Gastrocnemius medialis (tissue), 4 donors: ENCODE results near the gene LIN7A. TPM values are rescaled to one million over a fixed set of nuclear protein-coding genes. Genes with fewer than 3 reads are reported as not detected.

ENCODE experiments used
- ATAC-seq, 2 donors: fragments of 150-250 bp; one replicate each; pipeline ENCODE4 v1.9.1; 2016
- DNase-seq, 2 donors: peaks; one replicate each; pipeline ENCODE4 v3.0.0-alpha.2; 2019
- H3K27ac ChIP-seq, 4 donors: fragments of 200-600 bp; sonication (generic); 1 replicate in 1 of 4; 2 replicates in 3 of 4; pipeline ENCODE4 v1.5.1; 2016 to 2018; ENCODE audit warnings: mild to moderate bottlenecking in 2 of 4, moderate library complexity in 1 of 4
- H3K27me3 ChIP-seq, 3 donors: fragments of 200-600 bp; sonication (generic) in 2 of 3; 1 replicate in 1 of 3; 2 replicates in 2 of 3; pipeline versions ENCODE4 v1.5.1 to v1.6.0; 2016 to 2019; ENCODE audit warnings: mild to moderate bottlenecking in 1 of 3, moderate library complexity in 1 of 3
- H3K36me3 ChIP-seq, 2 donors: fragments of 200-600 bp; sonication (generic) in 1 of 2; one replicate each; pipeline ENCODE4 v1.5.1; 2017 to 2018
- H3K4me1 ChIP-seq, 2 donors: fragments of 200-600 bp; sonication (generic) in 1 of 2; one replicate each; pipeline ENCODE4 v1.5.1; 2016 to 2017; ENCODE audit warnings: mild to moderate bottlenecking in 2 of 2
- H3K4me3 ChIP-seq, 4 donors: fragments of 200-600 bp; sonication (generic) in 3 of 4; 1 replicate in 1 of 4; 2 replicates in 3 of 4; pipeline ENCODE4 v1.5.1; 2016 to 2019; ENCODE audit warnings: mild to moderate bottlenecking in 2 of 4
- H3K9me3 ChIP-seq, 3 donors: fragments of 200-600 bp; sonication (generic) in 2 of 3; 1 replicate in 1 of 3; 2 replicates in 2 of 3; pipeline ENCODE4 v1.5.1; 2016 to 2019
- POLR2A ChIP-seq, 2 donors: fragments of 450-650 bp; IDR thresholded peaks; one replicate each; pipeline ENCODE4 v1.6.1; 2017; ENCODE audit warnings: antibody characterized with exemption in 2 of 2, mild to moderate bottlenecking in 2 of 2, moderate library complexity in 2 of 2
- in situ Hi-C, 4 donors: fragments of 200-750 bp; cut with MboI; loops; one replicate each; pipeline versions ENCODE4 v1.15.0 to v1.8.0; 2017; ENCODE audit warnings: low sequenced_read_pairs in 4 of 4
- intact Hi-C: fragments of 100-400 bp; cut with DNase I; formaldehyde crosslinking; loops from one replicate; pipeline ENCODE4 v1.15.1; 2023; ENCODE audit warnings: low total_unique reads
- total RNA-seq, 4 donors: library from RNA; depleted of rRNA; stranded (reverse); fragments of >200 nt; gene quantifications; one replicate each; pipeline versions ENCODE4 v1.1.0 to v1.2.3, GENCODE V29; 2016
- TF ChIP-seq, protein P1 (sequence below), 5 experiments: fragments of 450-650 bp in 3 of 5; fragments of 200-600 bp in 2 of 5; sonication (generic) in 2 of 5; IDR thresholded peaks in 4 of 5; conservative IDR thresholded peaks in 1 of 5; 1 replicate in 4 of 5; 2 replicates in 1 of 5; pipeline ENCODE4 v1.5.1; 2016 to 2019; ENCODE audit warnings: antibody characterized with exemption in 5 of 5, mild to moderate bottlenecking in 3 of 5, moderate library complexity in 3 of 5

The LIN7A gene
- total RNA-seq, 4 donors from 2014 or later, result 1.4 to 4.8 (median 2.8) TPM

DNA sequence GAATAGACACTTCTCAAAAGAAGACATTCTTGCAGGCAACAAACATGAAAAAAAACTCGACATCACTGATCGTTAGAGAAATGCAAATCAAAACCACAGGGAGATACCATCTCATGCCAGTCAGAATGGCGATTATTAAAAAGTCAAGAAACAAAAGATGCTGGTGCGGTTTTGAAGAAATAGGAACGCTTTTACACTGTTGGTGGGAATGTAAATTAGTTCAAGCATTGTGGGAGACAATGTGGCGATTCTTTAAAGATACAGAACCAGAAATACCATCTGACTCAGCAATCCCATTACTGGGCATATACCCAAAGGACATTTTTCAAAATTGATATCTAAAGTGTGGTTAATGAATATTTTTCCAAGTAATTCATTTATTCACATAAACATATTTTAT is 39.6 kb upstream of the LIN7A start:
- Histone ChIP-seq H3K36me3 (no peaks in the 10 kb centered on the region), H3K27me3 (no peaks in the 10 kb centered on the region), H3K27ac (no peak overlapping the region), H3K9me3 (no peaks in the 10 kb centered on the region), H3K4me3 (no peak overlapping the region), H3K4me1 (no peaks in the 10 kb centered on the region)
- no peak for ATAC-seq
- intact Hi-C loops (no loop called here), in situ Hi-C loops (no loop called here)
- TF ChIP-seq, protein P1, sequence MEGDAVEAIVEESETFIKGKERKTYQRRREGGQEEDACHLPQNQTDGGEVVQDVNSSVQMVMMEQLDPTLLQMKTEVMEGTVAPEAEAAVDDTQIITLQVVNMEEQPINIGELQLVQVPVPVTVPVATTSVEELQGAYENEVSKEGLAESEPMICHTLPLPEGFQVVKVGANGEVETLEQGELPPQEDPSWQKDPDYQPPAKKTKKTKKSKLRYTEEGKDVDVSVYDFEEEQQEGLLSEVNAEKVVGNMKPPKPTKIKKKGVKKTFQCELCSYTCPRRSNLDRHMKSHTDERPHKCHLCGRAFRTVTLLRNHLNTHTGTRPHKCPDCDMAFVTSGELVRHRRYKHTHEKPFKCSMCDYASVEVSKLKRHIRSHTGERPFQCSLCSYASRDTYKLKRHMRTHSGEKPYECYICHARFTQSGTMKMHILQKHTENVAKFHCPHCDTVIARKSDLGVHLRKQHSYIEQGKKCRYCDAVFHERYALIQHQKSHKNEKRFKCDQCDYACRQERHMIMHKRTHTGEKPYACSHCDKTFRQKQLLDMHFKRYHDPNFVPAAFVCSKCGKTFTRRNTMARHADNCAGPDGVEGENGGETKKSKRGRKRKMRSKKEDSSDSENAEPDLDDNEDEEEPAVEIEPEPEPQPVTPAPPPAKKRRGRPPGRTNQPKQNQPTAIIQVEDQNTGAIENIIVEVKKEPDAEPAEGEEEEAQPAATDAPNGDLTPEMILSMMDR (IDR thresholded peaks at IDR 0.05 in 4 of 5, conservative IDR thresholded peaks at IDR 0.05 in 1 of 5), result no peak
- TF ChIP-seq POLR2A (IDR thresholded peaks at IDR 0.05), result no peak
- DNase-seq, result no peak

DNA sequence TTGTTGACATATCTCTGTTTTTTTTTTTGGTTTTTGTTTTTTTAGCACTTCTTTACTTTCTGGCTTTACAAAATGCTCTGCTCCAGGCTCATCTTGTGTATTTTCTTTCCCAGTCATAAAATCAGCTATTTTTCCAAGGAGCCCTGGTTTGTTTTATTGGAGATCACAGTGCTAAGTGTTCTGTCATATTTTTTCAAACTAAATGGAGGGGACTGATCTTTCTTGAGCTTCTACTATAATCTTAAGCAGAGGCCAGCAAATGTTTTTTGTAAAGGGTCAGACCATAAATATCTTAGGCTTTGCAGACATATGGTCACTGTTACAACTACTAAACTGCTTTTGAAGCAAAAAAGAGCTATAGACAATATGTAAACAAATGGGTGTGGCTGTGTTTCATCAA is 30.6 kb upstream of the LIN7A start:
- no peak for ATAC-seq
- TF ChIP-seq POLR2A (IDR thresholded peaks at IDR 0.05), result no peak
- TF ChIP-seq, protein P1 (IDR thresholded peaks at IDR 0.05 in 4 of 5, conservative IDR thresholded peaks at IDR 0.05 in 1 of 5), result no peak
- intact Hi-C loops (no loop called here), in situ Hi-C loops (no loop called here)
- H3K27me3 ChIP-seq, result no peaks in the 10 kb centered on the region
- H3K4me1 ChIP-seq, result no peaks in the 10 kb centered on the region
- H3K9me3 ChIP-seq, result no peaks in the 10 kb centered on the region
- no peak overlapping the region for H3K4me3 ChIP-seq
- no peak for DNase-seq
- no peak overlapping the region for H3K27ac ChIP-seq
- no peaks in the 10 kb centered on the region for H3K36me3 ChIP-seq

DNA sequence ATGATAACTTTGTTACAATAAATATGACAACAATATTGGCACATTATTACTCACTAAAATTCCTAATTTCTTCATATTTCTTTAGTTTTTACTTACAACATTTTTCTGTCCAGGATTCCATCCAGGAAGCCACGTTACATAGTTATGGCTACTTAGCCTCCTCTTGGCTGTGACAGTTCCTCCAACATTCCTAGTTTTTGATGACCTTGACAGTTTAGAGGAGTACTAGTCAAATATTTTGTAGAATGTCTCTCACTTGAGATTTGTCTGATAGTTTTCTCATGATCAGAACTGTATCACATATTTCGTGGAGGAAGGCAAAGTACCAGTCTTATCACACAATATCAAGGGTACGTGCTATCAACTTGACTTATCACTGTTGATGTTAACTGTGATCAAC is 29.8 kb upstream of the LIN7A start:
- ATAC-seq (no peak), DNase-seq (no peak)
- Histone ChIP-seq H3K27me3 (no peaks in the 10 kb centered on the region), H3K9me3 (no peaks in the 10 kb centered on the region), H3K4me1 (no peaks in the 10 kb centered on the region), H3K27ac (no peak overlapping the region), H3K36me3 (no peaks in the 10 kb centered on the region), H3K4me3 (no peak overlapping the region)
- intact Hi-C loops, result no loop called here
- no peak for TF ChIP-seq POLR2A (IDR thresholded peaks at IDR 0.05)
- TF ChIP-seq, protein P1 (IDR thresholded peaks at IDR 0.05 in 4 of 5, conservative IDR thresholded peaks at IDR 0.05 in 1 of 5), result no peak
- in situ Hi-C loops, result no loop called here

DNA sequence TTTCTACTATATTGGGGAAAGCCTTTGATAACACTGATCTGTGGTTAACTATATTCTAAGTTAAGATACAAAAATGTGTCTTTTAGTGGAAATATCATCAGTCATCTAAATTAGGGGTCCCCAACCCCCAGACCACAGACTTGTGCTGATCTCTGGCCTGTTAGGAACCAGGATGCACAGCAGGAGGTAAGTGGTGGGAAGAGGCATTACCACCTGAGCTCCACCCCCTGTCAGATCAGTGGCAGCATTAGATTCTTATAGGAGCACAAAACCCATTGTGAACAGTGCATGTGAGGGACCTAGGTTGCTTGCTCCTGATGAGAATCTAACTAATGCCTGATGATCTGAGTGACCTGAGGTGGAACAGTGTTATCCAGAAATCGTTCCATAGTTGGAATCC is 28.3 kb upstream of the LIN7A start:
- H3K27me3 ChIP-seq, result no peaks in the 10 kb centered on the region
- no peaks in the 10 kb centered on the region for H3K36me3 ChIP-seq
- no peaks in the 10 kb centered on the region for H3K9me3 ChIP-seq
- DNase-seq (no peak), ATAC-seq (no peak)
- no peak overlapping the region for H3K4me3 ChIP-seq
- TF ChIP-seq POLR2A (IDR thresholded peaks at IDR 0.05), result no peak
- TF ChIP-seq, protein P1 (IDR thresholded peaks at IDR 0.05 in 4 of 5, conservative IDR thresholded peaks at IDR 0.05 in 1 of 5), result no peak
- in situ Hi-C loops (no loop called here), intact Hi-C loops (no loop called here)
- no peaks in the 10 kb centered on the region for H3K4me1 ChIP-seq
- no peak overlapping the region for H3K27ac ChIP-seq

DNA sequence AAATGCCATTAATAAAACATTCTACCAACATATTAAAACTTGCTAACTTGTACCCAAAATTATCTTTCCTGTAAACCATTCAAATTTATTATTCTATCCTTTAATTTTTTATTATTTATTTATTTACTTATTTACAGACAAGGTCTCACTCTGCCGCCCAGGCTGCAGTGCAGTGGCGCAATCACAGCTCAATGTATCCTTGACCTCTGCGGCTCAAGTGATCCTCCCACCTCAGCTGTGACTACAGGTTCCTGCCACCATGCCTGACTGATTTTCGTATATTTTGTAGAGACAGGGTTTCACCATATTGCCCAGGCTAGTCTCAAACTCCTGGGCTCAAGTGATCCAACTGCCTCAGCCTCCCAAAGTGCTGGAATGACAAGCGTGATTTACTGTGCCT is 20.4 kb upstream of the LIN7A start:
- no peak for ATAC-seq
- H3K36me3 ChIP-seq, result no peaks in the 10 kb centered on the region
- no peaks in the 10 kb centered on the region for H3K4me1 ChIP-seq
- intact Hi-C loops, result no loop called here
- in situ Hi-C loops, result no loop called here
- TF ChIP-seq, protein P1 (IDR thresholded peaks at IDR 0.05 in 4 of 5, conservative IDR thresholded peaks at IDR 0.05 in 1 of 5), result no peak
- TF ChIP-seq POLR2A (IDR thresholded peaks at IDR 0.05), result no peak
- DNase-seq, result no peak
- H3K4me3 ChIP-seq, result no peak overlapping the region
- H3K27me3 ChIP-seq, result no peaks in the 10 kb centered on the region
- no peak overlapping the region for H3K27ac ChIP-seq
- H3K9me3 ChIP-seq, result no peaks in the 10 kb centered on the region
